HCT116 (cell line): ENCODE measurements around the gene ZCCHC13. TPM values are rescaled to one million over a fixed set of nuclear protein-coding genes. Genes with fewer than 3 reads are reported as not detected.
A peak's percentile ranks its signal among the peaks of the same experiment; 100 is the strongest.

Source experiments
- ATAC-seq: fragments of 200-7000 bp; cut with Tn5 transposase; 2 replicates; pipeline ENCODE4 v1.9.1; 2020; ENCODE audit warnings: mild to moderate bottlenecking, moderate library complexity
- BruUV-seq: library from RNA; stranded (reverse); fragments of 400-500 nt; replicated peaks from 2 replicates; lab custom pipeline; 2021; lab: Mats Ljungman, UMichigan
- CTCF ChIA-PET: fragments of 300-600 bp; sonication (Branson Sonifier 250); formaldehyde crosslinking; loops from one replicate; lab custom pipeline; 2021; ENCODE audit warnings: antibody characterized with exemption; lab: Charles Lee
- POLR2A ChIA-PET: fragments of 300-600, 350-600 bp; sonication (Branson Sonifier 250); formaldehyde crosslinking; loops from one replicate; lab custom pipeline; 2021; ENCODE audit warnings: antibody characterized with exemption; lab: Charles Lee
- RAD21 ChIA-PET, 2 experiments: fragments of 300-600 bp; sonication (Branson Sonifier 250); formaldehyde crosslinking; loops; one replicate each; lab custom pipeline; 2023; ENCODE audit warnings: low total read pairs in 2 of 2; ENCODE audit not compliant: uncharacterized antibody in 2 of 2, unreplicated experiment in 2 of 2, low non-redundant PET in 1 of 2; lab: Charles Lee
- DNase-seq: peaks from one replicate; pipeline ENCODE4 v3.0.0-alpha.2; 2010; ENCODE audit warnings: low read depth, low spot score
- H2AFZ ChIP-seq: fragments of 200-600 bp; shearing (Covaris generic), sonication (generic); 2 replicates; pipeline ENCODE4 v1.6.1; 2017; ENCODE audit warnings: low read depth, mixed run types, mixed read lengths, antibody characterized with exemption, low read length; ENCODE audit not compliant: poor library complexity, severe bottlenecking
- H3K27ac ChIP-seq: 2 replicates; pipeline ENCODE4 v1.5.1; 2012; ENCODE audit warnings: low read depth, low read length
- H3K27me3 ChIP-seq: fragments of 200-600 bp; sonication (generic); 2 replicates; pipeline ENCODE4 v1.6.1; 2016; ENCODE audit warnings: mixed run types, low read length, mixed read lengths; ENCODE audit not compliant: insufficient read depth
- H3K36me3 ChIP-seq, 2 experiments: fragments of 200-500 bp in 1 of 2; fragments of 200-600 bp in 1 of 2; sonication (Bioruptor generic) in 1 of 2; sonication (generic) in 1 of 2; 2 replicates each; pipeline versions ENCODE4 v1.5.1 to v1.6.1; 2014 to 2016; ENCODE audit warnings: low read length in 2 of 2, inconsistent platforms in 1 of 2, mixed read lengths in 1 of 2, mixed run types in 1 of 2; ENCODE audit not compliant: insufficient read depth in 2 of 2, control insufficient read depth in 1 of 2
- H3K4me1 ChIP-seq, 2 experiments: fragments of 200-600 bp in 1 of 2; sonication (generic) in 1 of 2; 2 replicates each; pipeline versions ENCODE4 v1.5.1 to v1.6.1; 2012 to 2017; ENCODE audit warnings: low read length in 2 of 2, inconsistent platforms in 1 of 2, mild to moderate bottlenecking in 1 of 2, mixed read lengths in 1 of 2, mixed run types in 1 of 2, moderate library complexity in 1 of 2; ENCODE audit not compliant: insufficient read depth in 2 of 2, control insufficient read depth in 1 of 2
- H3K4me2 ChIP-seq: fragments of 200-600 bp; sonication (generic); 2 replicates; pipeline ENCODE4 v1.6.1; 2017; ENCODE audit warnings: mixed run types, low read length, mixed read lengths
- H3K4me3 ChIP-seq, 2 experiments: fragments of 200-600 bp in 1 of 2; sonication (generic) in 1 of 2; replicated peaks in 1 of 2; 2 replicates each; pipeline ENCODE4 v1.5.1; 2011 to 2016; ENCODE audit warnings: low read length in 2 of 2, control low read depth in 1 of 2, low read depth in 1 of 2, mild to moderate bottlenecking in 1 of 2, mixed read lengths in 1 of 2, mixed run types in 1 of 2
- H3K79me2 ChIP-seq: fragments of 200-600 bp; sonication (generic); 2 replicates; pipeline ENCODE4 v1.6.1; 2017; ENCODE audit warnings: mild to moderate bottlenecking, mixed run types, low read length, moderate library complexity, mixed read lengths; ENCODE audit not compliant: insufficient read depth
- H3K9ac ChIP-seq: fragments of 200-600 bp; sonication (generic); 2 replicates; pipeline ENCODE4 v1.6.1; 2016; ENCODE audit warnings: low read length, mixed read lengths
- H3K9me2 ChIP-seq: fragments of 200-600 bp; sonication (generic), shearing (Covaris generic); 2 replicates; pipeline ENCODE4 v1.6.1; 2017; ENCODE audit warnings: mixed run types, mild to moderate bottlenecking, moderate library complexity; ENCODE audit not compliant: insufficient read depth
- H3K9me3 ChIP-seq, 2 experiments: fragments of 200-500 bp in 1 of 2; fragments of 200-600 bp in 1 of 2; sonication (Bioruptor generic) in 1 of 2; sonication (generic) in 1 of 2; 2 replicates each; pipeline ENCODE4 v1.6.1; 2014 to 2017; ENCODE audit warnings: low read length in 2 of 2, mixed read lengths in 2 of 2, inconsistent platforms in 1 of 2, low read depth in 1 of 2, mild to moderate bottlenecking in 1 of 2, mixed run types in 1 of 2, moderate library complexity in 1 of 2; ENCODE audit not compliant: control insufficient read depth in 1 of 2, insufficient read depth in 1 of 2
- H4K20me1 ChIP-seq: fragments of 200-600 bp; sonication (generic), shearing (Covaris generic); 2 replicates; pipeline ENCODE4 v1.6.1; 2017; ENCODE audit warnings: mixed run types, mild to moderate bottlenecking, moderate library complexity; ENCODE audit not compliant: insufficient read depth
- ATF3 ChIP-seq: IDR thresholded peaks from 2 replicates; pipeline ENCODE4 v1.6.1; 2012
- EGR1 ChIP-seq: IDR thresholded peaks from 2 replicates; pipeline ENCODE4 v1.6.1; 2012; ENCODE audit warnings: low read depth
- JUND ChIP-seq: IDR thresholded peaks from 2 replicates; pipeline ENCODE4 v1.6.1; 2012
- MAX ChIP-seq: IDR thresholded peaks from 2 replicates; pipeline ENCODE4 v1.6.1; 2012
- POLR2A ChIP-seq: IDR thresholded peaks from 2 replicates; pipeline ENCODE4 v1.7.0; 2011; ENCODE audit warnings: borderline replicate concordance; ENCODE audit not compliant: insufficient read depth, insufficient read length; ENCODE audit errors: extremely low read depth
- RAD21 ChIP-seq: IDR thresholded peaks from 2 replicates; pipeline ENCODE4 v1.6.1; 2012; ENCODE audit warnings: low read depth, mild to moderate bottlenecking
- SP1 ChIP-seq: IDR thresholded peaks from 2 replicates; pipeline ENCODE4 v1.6.1; 2012; ENCODE audit warnings: low read depth
- SRF ChIP-seq: IDR thresholded peaks from 2 replicates; pipeline ENCODE4 v1.6.1; 2012; ENCODE audit warnings: low read depth
- TCF7L2 ChIP-seq: IDR thresholded peaks from 2 replicates; pipeline ENCODE4 v1.7.0; 2011; ENCODE audit warnings: borderline replicate concordance, inconsistent platforms; ENCODE audit not compliant: insufficient read depth, insufficient read length; ENCODE audit errors: extremely low read depth
- ZFX ChIP-seq: fragments of 450-650 bp; IDR thresholded peaks from 2 replicates; pipeline ENCODE4 v1.6.1; 2017
- intact Hi-C: fragments of 100-400 bp; cut with micrococcal nuclease; formaldehyde crosslinking; loops from 2 replicates; pipeline ENCODE4 v1.10.0; 2022
- total RNA-seq: library from RNA; stranded (reverse); gene quantifications from one replicate; pipeline ENCODE4 v1.2.1, GENCODE V29; 2021; ENCODE audit not compliant: unreplicated experiment

Gene ZCCHC13
- total RNA-seq, 1 experiment from 2014 or later, result not detected

GRCh38 chrX:74325130-74326059 is 21.4 kb downstream of the ZCCHC13 start:
- intact Hi-C loops, result no loop called here
- Histone ChIP-seq H3K79me2 (no peaks in the 10 kb centered on the region), H3K27me3 (no peaks in the 10 kb centered on the region), H3K4me1 (no peaks in the 10 kb centered on the region), H3K9ac (no peak overlapping the region), H3K4me2 (no peak overlapping the region), H4K20me1 (no peaks in the 10 kb centered on the region), H2AFZ (no peak overlapping the region), H3K36me3 (no peaks in the 10 kb centered on the region), H3K4me3 (no peak overlapping the region), H3K9me3 (no peaks in the 10 kb centered on the region), H3K9me2 (no peaks in the 10 kb centered on the region), H3K27ac (no peak overlapping the region)
- ChIA-PET POLR2A (no interaction called here), CTCF (no interaction called here), RAD21 (no interaction called here)
- no peak for DNase-seq
- no TSS peak for BruUV-seq
- peak; percentile 44; the same call in 1 of the 2 replicates for ATAC-seq
- 0 out of 2 replicates have a peak, but pooled peaks have one; percentile 14 for TF ChIP-seq RAD21
- no peak for TF ChIP-seq SP1
- TF ChIP-seq SRF, result no peak
- no peak for TF ChIP-seq TCF7L2

GRCh38 chrX:74338852-74339251 is 34.9 kb downstream of the ZCCHC13 start:
- Histone ChIP-seq H2AFZ (no peak overlapping the region), H3K9ac (no peak overlapping the region), H3K9me2 (no peaks in the 10 kb centered on the region), H3K27me3 (no peaks in the 10 kb centered on the region), H3K4me2 (no peak overlapping the region), H3K27ac (no peak overlapping the region), H3K4me1 (peaks cover 3 to 7% of the 10 kb centered on the region in 2 experiments; a peak in 1 of 4 replicates), H4K20me1 (no peaks in the 10 kb centered on the region), H3K9me3 (no peaks in the 10 kb centered on the region), H3K4me3 (no peak overlapping the region), H3K79me2 (no peaks in the 10 kb centered on the region), H3K36me3 (no peaks in the 10 kb centered on the region)
- intact Hi-C loops, result no loop called here
- no peak for ATAC-seq
- no peak for TF ChIP-seq ZFX
- TF ChIP-seq JUND, result no peak
- no peak for TF ChIP-seq EGR1
- TF ChIP-seq SRF, result no peak
- TF ChIP-seq ATF3, result no peak
- TF ChIP-seq MAX, result no peak
- no peak for TF ChIP-seq POLR2A
- no peak for TF ChIP-seq TCF7L2
- no peak for DNase-seq
- ChIA-PET RAD21 (no interaction called here), POLR2A (no interaction called here), CTCF (no interaction called here)
- BruUV-seq, result no TSS peak
